Hematopoietic multipotent progenitor cell treated with erythropoietin and hydrocortisone succinate and interleukin-3 and kit ligand, for 15 days (in vitro differentiated cells): ENCODE data around the gene TSPOAP1.
A peak's percentile ranks its signal among the peaks of the same experiment; 100 is the strongest.

ENCODE experiments used
- DNase-seq: peaks from one replicate; pipeline ENCODE4 v3.0.0-alpha.2; 2015; ENCODE audit warnings: low spot score

The TSPOAP1 gene, protein sequence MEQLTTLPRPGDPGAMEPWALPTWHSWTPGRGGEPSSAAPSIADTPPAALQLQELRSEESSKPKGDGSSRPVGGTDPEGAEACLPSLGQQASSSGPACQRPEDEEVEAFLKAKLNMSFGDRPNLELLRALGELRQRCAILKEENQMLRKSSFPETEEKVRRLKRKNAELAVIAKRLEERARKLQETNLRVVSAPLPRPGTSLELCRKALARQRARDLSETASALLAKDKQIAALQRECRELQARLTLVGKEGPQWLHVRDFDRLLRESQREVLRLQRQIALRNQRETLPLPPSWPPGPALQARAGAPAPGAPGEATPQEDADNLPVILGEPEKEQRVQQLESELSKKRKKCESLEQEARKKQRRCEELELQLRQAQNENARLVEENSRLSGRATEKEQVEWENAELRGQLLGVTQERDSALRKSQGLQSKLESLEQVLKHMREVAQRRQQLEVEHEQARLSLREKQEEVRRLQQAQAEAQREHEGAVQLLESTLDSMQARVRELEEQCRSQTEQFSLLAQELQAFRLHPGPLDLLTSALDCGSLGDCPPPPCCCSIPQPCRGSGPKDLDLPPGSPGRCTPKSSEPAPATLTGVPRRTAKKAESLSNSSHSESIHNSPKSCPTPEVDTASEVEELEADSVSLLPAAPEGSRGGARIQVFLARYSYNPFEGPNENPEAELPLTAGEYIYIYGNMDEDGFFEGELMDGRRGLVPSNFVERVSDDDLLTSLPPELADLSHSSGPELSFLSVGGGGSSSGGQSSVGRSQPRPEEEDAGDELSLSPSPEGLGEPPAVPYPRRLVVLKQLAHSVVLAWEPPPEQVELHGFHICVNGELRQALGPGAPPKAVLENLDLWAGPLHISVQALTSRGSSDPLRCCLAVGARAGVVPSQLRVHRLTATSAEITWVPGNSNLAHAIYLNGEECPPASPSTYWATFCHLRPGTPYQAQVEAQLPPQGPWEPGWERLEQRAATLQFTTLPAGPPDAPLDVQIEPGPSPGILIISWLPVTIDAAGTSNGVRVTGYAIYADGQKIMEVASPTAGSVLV (N-terminal part only)

GRCh38 chr17:58328195-58329034, at the start of gene TSPOAP1:
TSPOAP1 (minus strand) TSS chr17:58328795; CDS start chr17:58327920, 875 bp downstream.
- DNase-seq, result peak; percentile 33

DNA sequence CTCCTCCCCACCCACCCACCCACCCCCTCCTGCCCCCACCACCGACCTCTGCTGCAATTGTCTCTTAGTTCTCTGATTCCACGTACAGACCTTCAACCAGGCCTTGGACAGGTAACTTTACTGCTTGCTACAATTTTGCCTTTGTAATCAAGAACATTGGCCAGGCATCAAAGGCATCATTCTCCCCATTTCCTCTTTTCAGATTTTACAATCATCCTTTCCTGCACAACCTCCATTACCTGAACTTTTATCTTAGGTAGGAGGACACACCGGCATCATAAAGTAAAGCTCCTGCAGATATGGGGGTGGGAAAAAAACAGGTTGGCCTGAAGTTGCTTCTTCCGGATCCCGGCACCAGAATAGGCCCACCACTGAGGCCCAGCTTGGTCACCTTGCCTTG, 49.1 kb upstream of the TSPOAP1 start:
- no peak for DNase-seq

- peak; percentile 27 for DNase-seq
Observed at GRCh38 chr17:58377093-58377601, 48.6 kb upstream of the TSPOAP1 start.

DNA sequence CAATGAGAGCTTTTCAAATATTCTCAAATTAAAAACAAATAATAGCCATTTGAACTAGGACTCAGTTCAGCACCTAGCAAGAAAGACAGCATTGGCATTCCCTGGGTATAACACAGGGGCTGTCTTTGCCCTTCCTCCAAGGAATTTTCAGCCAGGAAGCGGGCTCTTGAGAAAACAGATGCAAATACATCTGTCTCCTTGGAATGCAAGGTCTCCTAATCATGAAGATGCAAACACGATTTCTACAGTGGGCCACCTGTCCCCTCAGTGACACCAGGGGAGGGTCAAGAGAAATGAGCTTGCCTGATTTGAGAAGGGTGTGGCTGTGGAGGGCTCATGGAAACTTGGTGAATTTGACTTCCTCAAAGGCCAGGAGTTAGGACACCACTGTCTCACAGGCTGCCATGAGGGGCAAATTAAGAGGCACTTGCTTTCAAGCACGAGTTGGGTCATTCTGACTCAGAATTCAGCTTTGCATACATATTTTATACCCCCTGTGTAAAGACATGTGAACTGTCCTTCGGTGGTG, 47.9 kb upstream of the TSPOAP1 start:
- DNase-seq, result no peak

DNA sequence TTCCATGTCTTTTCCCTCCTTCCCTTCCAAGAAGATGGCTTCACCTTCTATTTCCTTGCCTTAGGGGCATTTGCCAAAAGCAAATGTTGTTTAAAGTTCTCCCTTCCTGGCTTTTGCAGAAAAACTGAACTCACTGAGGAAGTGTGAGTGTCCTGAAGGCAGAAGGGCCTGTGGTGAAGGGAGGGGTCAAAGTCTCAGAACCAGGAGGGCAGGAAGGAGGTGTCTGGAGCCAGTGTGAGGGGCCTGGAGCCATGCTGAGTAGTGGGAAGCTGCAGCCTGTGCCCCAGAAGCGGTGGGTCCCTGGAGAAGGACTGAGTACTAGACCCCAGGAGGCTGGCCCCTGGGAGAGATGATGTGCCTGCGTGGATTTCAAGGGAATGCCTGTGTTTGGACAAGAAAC, 47.2 kb upstream of the TSPOAP1 start:
- no peak for DNase-seq

DNA sequence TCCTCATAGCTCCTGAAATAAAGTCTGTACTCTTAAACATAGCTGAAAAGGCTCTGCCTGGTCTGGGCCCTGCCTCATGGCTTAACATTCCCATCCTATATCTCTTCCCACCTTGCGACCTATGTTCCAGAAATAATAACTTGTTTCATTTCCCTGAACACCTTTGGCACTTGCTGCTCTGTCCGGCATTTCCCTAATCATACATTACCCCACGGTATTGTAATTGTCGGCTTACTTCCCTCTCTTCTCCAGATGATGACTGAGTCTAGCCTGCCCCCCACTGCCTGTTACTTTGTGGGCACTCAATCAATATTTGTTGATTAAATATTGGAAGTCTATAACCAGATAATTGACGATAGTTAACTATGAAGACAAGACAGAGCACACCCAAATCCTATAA, 46.7 kb upstream of the TSPOAP1 start:
- no peak for DNase-seq

GRCh38 chr17:58373923-58374322, 45.3 kb upstream of the TSPOAP1 start:
- no peak for DNase-seq

GRCh38 chr17:58373003-58373402, 44.4 kb upstream of the TSPOAP1 start:
- DNase-seq, result no peak

DNA sequence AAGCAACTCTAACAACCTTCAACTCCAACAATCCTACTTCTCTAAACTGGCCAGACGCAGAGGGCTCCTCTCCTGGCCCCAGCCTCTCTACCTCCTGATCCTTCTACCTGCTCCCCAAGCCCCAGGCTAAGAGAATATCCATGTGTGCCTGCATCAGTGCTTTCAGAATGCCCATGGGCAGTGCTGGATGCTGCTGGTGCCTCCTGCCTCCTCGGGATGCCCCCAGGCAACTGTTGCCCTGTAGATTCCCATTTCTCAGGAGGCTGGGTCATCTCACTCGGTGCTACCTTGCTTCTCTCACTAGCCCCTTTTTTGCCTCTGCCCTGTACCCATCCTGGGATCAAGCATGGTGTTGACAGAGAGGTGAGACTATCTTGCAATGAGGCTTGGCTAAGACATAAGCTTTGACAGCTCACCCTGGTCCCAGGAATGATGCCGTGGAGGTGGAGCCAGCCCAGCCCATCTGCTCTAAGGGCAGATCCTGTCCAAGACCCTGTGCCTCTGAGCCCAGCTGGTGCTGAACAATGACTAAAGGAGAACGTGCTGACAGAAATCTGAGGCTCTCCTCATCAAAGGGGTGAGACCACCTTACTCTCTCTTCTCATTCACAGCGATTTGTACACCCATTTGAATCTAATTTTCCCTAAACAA, 42.8 kb upstream of the TSPOAP1 start:
- no peak for DNase-seq

DNA sequence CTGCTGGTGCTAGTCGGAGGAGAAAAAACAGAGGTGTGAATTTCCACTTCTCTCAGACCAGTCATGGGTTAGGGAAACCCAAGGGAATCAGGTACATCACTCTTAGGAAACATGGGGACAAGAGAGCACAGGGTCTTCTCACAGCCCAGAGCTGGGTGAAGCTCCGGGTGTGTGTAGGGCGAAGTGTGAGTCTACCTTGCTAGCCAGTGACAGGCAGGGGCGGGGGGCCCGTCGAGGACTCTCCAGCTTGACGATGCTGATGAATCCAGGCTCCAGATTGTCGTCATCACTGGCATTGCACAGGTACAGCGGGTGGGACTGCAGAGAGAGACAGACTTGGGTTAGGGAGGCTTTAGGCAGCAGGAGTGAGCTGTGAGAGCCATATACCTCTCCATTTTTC, 42.1 kb upstream of the TSPOAP1 start:
- DNase-seq, result no peak

GRCh38 chr17:58370309-58370708, 41.7 kb upstream of the TSPOAP1 start:
- DNase-seq, result no peak

DNA sequence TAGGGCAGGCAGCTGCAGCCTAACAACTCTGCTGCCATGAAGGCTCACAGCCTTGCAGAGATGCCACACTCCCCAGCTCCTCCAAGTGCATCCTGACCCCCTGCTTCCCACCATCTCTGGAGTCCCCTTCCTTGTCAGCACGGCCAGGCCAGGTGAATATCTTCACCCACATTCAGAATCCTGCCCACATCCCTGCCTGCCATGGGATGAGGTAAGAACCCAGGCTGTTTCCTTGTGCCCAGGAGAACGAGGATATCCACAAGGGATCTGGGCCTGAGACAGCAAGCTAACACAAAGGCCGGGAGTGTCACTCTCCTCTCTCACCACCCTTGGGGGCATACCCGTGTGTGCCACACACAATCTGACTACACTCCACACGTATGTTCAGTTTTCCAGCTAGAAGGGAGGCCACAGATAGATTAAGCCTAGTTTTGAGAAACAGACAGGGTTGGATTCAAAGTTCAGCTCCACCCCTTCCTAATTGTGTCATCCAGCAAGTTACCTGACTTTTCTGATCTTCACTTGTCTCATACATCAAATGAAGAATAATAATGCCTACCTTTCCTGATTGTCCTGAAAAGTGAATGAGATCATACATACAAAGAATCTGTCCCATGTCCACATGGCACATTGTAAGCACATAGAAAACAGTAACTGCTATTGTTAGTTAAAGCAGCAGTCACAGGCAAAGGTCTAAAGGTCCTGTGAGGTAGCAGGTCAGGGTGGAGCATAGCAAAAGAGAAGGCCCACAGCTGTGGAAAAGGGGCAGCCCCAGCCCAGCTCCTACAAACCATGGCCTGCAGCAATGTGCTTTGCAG, 40.8 kb upstream of the TSPOAP1 start:
- DNase-seq, result no peak

DNA sequence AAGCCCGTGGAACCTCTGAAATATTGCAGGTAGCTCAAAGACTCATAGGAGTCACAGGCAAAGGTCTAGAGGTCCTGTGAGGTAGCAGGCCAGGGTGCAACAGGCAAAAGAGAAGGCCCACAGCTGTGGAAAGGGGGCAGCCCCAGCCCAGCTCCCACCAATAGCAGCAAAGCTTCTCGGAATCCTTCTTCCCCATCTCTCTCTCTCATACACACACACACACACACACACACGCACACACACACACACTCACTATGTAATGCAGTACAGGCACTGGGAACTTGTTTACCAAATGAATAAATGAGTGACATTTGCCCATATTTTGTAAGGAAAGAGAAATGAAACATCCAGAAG, 40.2 kb upstream of the TSPOAP1 start:
- no peak for DNase-seq

- DNase-seq, result peak; percentile 66
Observed at GRCh38 chr17:58367461-58367860, 38.9 kb upstream of the TSPOAP1 start.

DNA sequence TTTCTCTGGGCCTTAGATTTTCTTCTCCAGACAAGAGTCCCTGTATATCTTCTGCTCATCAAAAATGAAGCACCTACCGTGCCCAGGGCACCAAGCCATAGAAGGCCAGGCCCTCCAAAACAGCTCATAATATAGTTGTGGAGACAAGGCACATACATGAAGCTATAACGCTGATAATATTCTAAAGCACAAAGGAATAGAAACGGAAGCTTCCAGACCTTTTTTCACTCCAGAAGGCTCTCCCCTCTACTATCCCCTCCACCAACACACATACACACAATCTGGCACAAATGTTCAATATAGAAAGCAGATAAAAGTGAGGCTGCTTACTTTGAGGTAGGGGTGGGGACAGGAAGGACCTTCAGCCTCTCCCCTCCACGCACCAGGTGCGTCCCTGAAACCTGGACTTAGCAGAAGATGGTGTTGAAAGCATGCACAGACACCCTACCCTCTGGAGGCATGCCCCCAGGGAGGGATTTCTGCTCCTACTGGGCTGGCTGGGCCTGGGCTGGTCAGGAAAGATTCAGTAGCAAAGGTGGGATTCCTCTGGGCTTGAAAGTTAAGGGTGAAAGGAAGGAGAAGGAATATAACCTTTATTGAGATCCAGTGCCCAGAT, 37.5 kb upstream of the TSPOAP1 start:
- no peak for DNase-seq

- no peak for DNase-seq
Observed at GRCh38 chr17:58365185-58365979, 36.8 kb upstream of the TSPOAP1 start.

GRCh38 chr17:58364270-58364942, 35.8 kb upstream of the TSPOAP1 start:
- no peak for DNase-seq
